Measurements from ENCODE around the gene EDC4. TPM values are rescaled to one million over a fixed set of nuclear protein-coding genes. Genes with fewer than 3 reads are reported as not detected.
"Not testable (repeated sequence)": the region's sequence is repeated elsewhere in the genome, so short reads cannot be mapped to it uniquely, and the experiment has no call there.

EDC4 gene
- total RNA-seq, 1 donor from 2014 or later: 48.8 TPM

DNA sequence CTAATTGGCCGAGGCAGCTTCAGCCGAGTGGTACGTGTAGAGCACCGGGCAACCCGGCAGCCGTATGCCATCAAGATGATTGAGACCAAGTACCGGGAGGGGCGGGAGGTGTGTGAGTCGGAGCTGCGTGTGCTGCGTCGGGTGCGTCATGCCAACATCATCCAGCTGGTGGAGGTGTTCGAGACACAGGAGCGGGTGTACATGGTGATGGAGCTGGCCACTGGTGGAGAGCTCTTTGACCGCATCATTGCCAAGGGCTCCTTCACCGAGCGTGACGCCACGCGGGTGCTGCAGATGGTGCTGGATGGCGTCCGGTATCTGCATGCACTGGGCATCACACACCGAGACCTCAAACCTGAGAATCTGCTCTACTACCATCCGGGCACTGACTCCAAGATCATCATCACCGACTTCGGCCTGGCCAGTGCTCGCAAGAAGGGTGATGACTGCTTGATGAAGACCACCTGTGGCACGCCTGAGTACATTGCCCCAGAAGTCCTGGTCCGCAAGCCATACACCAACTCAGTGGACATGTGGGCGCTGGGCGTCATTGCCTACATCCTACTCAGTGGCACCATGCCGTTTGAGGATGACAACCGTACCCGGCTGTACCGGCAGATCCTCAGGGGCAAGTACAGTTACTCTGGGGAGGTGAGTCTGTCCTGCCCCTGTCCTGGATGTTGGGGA is 36.3 kb downstream of the EDC4 start:
- no peaks in the 10 kb centered on the region for H3K4me1 ChIP-seq
- TF ChIP-seq CTCF (IDR thresholded peaks at IDR 0.05): no peak
- ATAC-seq: peak; percentile 20
- no peak for DNase-seq
- H3K4me3 ChIP-seq: no peak overlapping the region
- H3K27ac ChIP-seq: no peak overlapping the region
- H3K9me3 ChIP-seq: no peaks in the 10 kb centered on the region
- H3K36me3 ChIP-seq: peaks cover 30% of the 10 kb centered on the region
- no peaks in the 10 kb centered on the region for H3K27me3 ChIP-seq
- intact Hi-C loops (cut with DNase I): no loop called here

DNA sequence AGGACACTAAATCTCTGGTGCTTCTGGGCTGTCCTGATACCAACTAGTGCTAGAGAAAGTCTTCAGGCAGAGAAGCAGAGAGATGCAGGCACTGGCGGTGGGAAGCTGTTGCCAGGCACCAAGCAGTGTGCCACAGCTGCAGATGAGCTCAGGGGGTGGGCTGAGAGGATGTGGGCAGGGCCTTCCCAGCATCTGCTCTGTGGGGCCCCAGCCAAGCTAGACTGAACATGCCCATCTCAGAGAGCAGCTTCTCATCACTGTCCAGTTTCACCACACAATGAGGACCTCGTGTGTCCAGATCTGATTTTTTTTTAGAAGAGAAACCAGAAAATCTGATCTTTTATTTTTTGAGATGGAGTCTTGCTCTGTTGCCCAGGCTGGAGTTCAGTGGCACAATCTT is 37.3 kb downstream of the EDC4 start:
- H3K27ac ChIP-seq: no peak overlapping the region
- DNase-seq (no peak), ATAC-seq (no peak)
- no peaks in the 10 kb centered on the region for H3K27me3 ChIP-seq
- peaks cover 30% of the 10 kb centered on the region for H3K36me3 ChIP-seq
- no peak for TF ChIP-seq CTCF (IDR thresholded peaks at IDR 0.05)
- no peak overlapping the region for H3K4me3 ChIP-seq
- H3K9me3 ChIP-seq: no peaks in the 10 kb centered on the region
- H3K4me1 ChIP-seq: no peaks in the 10 kb centered on the region
- intact Hi-C loops (cut with DNase I): no loop called here

- Histone ChIP-seq H3K4me3 (no peak overlapping the region), H3K27ac (no peak overlapping the region), H3K4me1 (peaks cover 25% of the 10 kb centered on the region), H3K9me3 (no peaks in the 10 kb centered on the region), H3K36me3 (peaks cover 17% of the 10 kb centered on the region), H3K27me3 (no peaks in the 10 kb centered on the region)
- intact Hi-C loops (cut with DNase I): no loop called here
- TF ChIP-seq CTCF (IDR thresholded peaks at IDR 0.05): no peak
- DNase-seq (no peak), ATAC-seq (no peak)
These were observed 42.1 kb downstream of the EDC4 start for GRCh38 chr16:67914758-67915495.

GRCh38 chr16:67915496-67915769 is 42.6 kb downstream of the EDC4 start:
- H3K4me3 ChIP-seq; ATAC-seq; intact Hi-C loops (cut with DNase I): not testable (repeated sequence)

GRCh38 chr16:67915831-67916723 is 43.2 kb downstream of the EDC4 start:
- H3K4me1 ChIP-seq: peaks cover 25% of the 10 kb centered on the region
- intact Hi-C loops (cut with DNase I): no loop called here
- H3K36me3 ChIP-seq: peaks cover 5% of the 10 kb centered on the region
- H3K9me3 ChIP-seq: no peaks in the 10 kb centered on the region
- TF ChIP-seq CTCF (IDR thresholded peaks at IDR 0.05): no peak
- no peaks in the 10 kb centered on the region for H3K27me3 ChIP-seq
- no peak for DNase-seq
- H3K27ac ChIP-seq: no peak overlapping the region
- no peak overlapping the region for H3K4me3 ChIP-seq
- ATAC-seq: peak; percentile 22

More at GRCh38 chr16:67915496-67915769, 42.6 kb downstream of the EDC4 start:
- not testable (repeated sequence) for H3K9me3 ChIP-seq, DNase-seq, H3K27me3 ChIP-seq, H3K27ac ChIP-seq
- Histone ChIP-seq H3K36me3 (peaks cover 12% of the 10 kb centered on the region), H3K4me1 (peaks cover 25% of the 10 kb centered on the region)
